ENCODE data around the gene GP9. TPM values are rescaled to one million over a fixed set of nuclear protein-coding genes. Genes with fewer than 3 reads are reported as not detected.
"Not testable (repeated sequence)": the region's sequence is repeated elsewhere in the genome, so short reads cannot be mapped to it uniquely, and the experiment has no call there.

Gene GP9
- total RNA-seq, 4 donors from 2014 or later: 0.35 TPM; not detected in 3

DNA sequence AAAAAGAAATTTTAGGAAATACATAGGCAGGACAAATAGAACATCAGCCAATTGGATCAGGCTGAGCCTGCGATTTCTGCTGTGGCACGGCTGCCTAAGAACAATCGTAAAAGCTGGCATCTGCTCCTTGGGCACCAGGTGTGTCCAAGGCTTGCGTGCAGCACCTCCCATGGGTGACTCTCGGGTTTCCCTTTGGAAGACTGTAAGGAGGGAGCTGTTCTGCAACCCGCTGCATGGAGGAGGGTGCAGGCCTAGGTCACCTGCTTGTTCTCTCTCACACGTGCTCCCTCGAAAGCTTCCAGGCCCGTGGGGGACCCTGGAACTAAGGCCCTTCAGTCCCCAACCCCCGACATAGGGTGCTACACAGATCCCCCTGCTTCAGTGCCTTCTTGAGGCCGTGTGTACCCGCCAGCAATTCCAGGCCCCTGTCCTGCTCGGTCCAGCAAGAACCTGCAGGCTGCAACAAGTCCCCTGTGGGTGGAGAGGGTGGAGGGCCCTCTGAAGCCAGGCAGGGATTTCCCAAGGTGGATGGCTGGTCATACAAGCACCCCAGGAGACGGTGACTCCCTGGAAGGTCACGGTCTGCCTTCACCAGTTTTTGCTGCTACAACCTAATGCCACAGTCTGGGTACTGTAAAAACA, 3.4 kb downstream of the GP9 start:
- intact Hi-C loops (cut with DNase I; ENCODE audit: low total_unique reads): no loop called here
- no peak for TF ChIP-seq POLR2A (IDR thresholded peaks at IDR 0.05)
- TF ChIP-seq, protein P1, sequence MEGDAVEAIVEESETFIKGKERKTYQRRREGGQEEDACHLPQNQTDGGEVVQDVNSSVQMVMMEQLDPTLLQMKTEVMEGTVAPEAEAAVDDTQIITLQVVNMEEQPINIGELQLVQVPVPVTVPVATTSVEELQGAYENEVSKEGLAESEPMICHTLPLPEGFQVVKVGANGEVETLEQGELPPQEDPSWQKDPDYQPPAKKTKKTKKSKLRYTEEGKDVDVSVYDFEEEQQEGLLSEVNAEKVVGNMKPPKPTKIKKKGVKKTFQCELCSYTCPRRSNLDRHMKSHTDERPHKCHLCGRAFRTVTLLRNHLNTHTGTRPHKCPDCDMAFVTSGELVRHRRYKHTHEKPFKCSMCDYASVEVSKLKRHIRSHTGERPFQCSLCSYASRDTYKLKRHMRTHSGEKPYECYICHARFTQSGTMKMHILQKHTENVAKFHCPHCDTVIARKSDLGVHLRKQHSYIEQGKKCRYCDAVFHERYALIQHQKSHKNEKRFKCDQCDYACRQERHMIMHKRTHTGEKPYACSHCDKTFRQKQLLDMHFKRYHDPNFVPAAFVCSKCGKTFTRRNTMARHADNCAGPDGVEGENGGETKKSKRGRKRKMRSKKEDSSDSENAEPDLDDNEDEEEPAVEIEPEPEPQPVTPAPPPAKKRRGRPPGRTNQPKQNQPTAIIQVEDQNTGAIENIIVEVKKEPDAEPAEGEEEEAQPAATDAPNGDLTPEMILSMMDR (IDR thresholded peaks at IDR 0.05): no peak
- DNase-seq: no peak
- H3K36me3 ChIP-seq: no peaks in the 10 kb centered on the region
- no peaks in the 10 kb centered on the region for H3K9me3 ChIP-seq
- no peak overlapping the region for H3K27ac ChIP-seq
- no peaks in the 10 kb centered on the region for H3K4me1 ChIP-seq
- no peak overlapping the region for H3K4me3 ChIP-seq
- H3K27me3 ChIP-seq: no peaks in the 10 kb centered on the region

DNA sequence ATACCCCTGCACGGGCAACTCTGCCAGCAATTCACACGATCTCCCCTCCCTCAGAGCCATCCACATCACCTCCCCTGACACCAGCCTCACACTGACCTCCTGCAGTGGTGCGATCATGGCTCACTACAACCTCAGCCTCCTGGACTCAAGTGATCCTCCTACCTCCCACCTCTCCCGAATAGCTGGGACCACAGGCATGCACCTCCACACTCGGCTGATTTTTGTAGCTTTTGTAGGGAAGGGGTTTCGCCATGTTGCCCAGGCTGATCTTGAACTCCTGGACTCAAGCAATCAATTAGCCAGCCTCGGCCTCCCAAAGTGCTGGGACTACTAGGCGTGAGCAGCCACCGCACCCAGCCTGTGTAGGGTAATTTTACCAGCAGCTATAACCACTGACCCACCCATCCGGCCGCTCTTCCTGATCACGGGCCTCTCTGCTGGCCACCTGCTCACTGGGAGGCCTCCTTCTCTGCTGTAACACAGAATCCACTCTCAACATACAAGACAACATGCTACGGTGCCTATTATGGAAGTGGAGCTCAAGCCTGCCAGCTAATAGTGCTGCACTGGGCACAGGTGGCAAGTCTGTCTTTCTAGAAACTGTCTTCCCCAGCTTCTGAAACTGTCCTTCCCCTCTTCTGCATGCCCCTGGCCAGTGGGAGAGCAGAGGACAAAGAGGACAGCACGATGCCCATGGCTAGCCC, 4.6 kb downstream of the GP9 start:
- no peak overlapping the region for H3K4me3 ChIP-seq
- H3K27ac ChIP-seq: no peak overlapping the region
- TF ChIP-seq POLR2A (IDR thresholded peaks at IDR 0.05): no peak
- TF ChIP-seq, protein P1 (IDR thresholded peaks at IDR 0.05): no peak
- H3K27me3 ChIP-seq: no peaks in the 10 kb centered on the region
- intact Hi-C loops (cut with DNase I; ENCODE audit: low total_unique reads): no loop called here
- no peaks in the 10 kb centered on the region for H3K9me3 ChIP-seq
- DNase-seq: no peak
- H3K4me1 ChIP-seq: no peaks in the 10 kb centered on the region
- no peaks in the 10 kb centered on the region for H3K36me3 ChIP-seq

DNA sequence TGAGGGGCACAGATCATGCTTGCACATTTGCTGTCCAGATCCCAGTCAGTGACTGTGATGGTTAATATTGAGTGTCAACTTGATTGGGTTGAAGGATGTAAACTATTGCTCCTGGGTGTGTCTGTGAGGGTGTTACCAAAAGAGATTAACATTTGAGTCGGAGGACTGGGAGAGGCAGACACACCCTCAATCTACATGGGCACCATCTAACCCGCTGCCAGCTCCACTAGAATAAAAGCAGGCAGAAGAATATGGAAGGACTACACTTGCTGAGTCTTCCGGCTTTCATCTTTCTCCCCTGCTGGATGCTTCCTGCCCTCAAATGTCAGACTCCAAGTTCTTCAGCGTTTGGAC, 5.1 kb downstream of the GP9 start:
- DNase-seq: no peak
- no peak overlapping the region for H3K4me3 ChIP-seq
- intact Hi-C loops (cut with DNase I; ENCODE audit: low total_unique reads): no loop called here
- no peak overlapping the region for H3K27ac ChIP-seq
- no peaks in the 10 kb centered on the region for H3K9me3 ChIP-seq
- no peak for TF ChIP-seq POLR2A (IDR thresholded peaks at IDR 0.05)
- H3K27me3 ChIP-seq: no peaks in the 10 kb centered on the region
- no peaks in the 10 kb centered on the region for H3K36me3 ChIP-seq
- no peaks in the 10 kb centered on the region for H3K4me1 ChIP-seq

DNA sequence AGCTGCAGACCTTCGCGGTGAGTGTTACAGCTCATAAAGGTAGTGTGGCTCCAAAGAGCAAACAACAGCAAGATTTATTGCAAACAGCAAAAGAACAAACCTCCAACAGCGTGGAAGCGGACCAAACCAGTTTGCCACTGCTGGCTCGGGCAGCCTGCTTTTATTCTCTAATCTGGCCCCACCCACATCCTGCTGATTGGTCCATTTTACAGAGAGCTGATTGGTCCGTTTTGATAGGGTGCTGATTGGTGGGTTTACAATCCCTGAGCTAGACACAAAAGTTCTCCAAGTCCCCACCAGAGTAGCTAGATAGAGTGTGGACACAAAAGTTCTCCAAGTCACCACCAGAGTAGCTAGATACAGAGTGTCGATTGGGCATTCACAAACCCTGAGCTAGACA, 7.1 kb downstream of the GP9 start:
- H3K4me3 ChIP-seq; H3K9me3 ChIP-seq; H3K27me3 ChIP-seq; DNase-seq; intact Hi-C loops (cut with DNase I; ENCODE audit: low total_unique reads); H3K36me3 ChIP-seq; H3K27ac ChIP-seq; H3K4me1 ChIP-seq: not testable (repeated sequence)

DNA sequence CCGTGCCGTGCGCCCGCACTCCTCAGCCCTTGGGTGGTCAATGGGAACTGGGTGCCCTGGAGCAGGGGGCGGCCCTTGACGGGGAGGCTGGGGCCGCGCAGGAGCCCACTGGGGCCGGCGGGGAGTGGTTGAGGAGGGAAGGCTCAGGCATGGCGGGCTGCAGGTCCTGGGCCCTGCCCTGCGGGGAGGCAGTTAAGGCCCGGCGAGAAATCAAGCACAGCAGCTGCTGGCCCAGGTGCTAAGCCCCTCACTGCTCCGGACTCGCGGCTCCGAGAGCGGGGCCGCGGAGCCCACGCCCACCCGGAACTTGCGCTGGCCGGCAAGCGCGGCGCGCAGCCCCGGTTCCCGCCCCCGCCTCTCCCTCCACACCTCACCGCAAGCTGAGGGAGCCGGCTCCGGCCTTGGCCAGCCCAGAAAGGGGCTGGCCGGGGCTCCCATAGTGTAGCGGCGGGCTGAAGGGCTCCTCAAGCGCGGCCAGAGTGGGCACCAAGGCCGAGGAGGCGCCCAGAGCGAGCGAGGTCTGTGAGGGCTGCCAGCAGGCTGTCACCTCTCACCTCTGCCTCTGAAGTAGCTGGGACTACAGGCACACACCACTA, 7.8 kb downstream of the GP9 start:
- H3K27ac ChIP-seq: peak overlapping the region in 1 of 2 donors; percentile 51
- peak overlapping the region; percentile 25 to 27 for H3K4me3 ChIP-seq
- no peak for DNase-seq

DNA sequence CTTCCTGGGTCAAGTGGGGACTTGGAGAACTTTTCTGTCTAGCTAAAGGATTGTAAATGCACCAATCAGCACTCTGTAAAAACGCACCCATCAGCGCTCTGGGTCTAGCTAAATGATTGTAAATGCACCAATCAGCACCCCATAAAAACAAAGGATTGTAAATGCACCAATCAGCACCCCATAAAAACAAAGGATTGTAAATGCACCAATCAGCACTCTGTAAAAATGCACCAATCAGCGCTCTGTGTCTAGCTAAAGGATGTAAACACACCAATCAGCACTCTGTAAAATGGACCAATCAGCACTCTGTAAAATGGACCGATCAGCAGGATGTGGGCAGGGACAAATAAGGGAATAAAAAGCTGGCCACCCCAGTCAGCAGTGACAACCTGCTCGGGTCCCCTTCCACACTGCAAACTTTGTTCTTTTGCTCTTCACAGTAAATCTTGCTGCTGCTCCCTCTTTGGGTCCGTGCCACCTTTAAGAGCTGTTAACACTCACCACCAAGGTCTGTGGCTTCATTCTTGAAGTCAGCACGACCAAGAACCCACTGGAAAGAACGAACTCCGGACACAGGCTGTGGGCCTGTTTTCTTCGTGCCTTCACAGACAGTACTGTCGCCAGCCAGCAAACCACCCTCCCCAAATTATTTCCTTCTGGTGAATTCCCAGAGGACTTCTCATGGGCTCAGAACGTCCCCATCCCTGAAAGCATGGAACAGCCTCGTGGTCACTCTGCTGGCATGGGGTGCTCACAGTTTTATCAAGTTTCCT, 8.9 kb downstream of the GP9 start:
- H3K4me1 ChIP-seq; H3K4me3 ChIP-seq; H3K27me3 ChIP-seq; H3K27ac ChIP-seq; intact Hi-C loops (cut with DNase I; ENCODE audit: low total_unique reads); DNase-seq; H3K36me3 ChIP-seq; H3K9me3 ChIP-seq: not testable (repeated sequence)

More for the DNA sequence above, 7.8 kb downstream of the GP9 start:
- H3K9me3 ChIP-seq: no peaks in the 10 kb centered on the region
- no peaks in the 10 kb centered on the region for H3K4me1 ChIP-seq
- no peaks in the 10 kb centered on the region for H3K36me3 ChIP-seq
- no peaks in the 10 kb centered on the region for H3K27me3 ChIP-seq
- intact Hi-C loops (cut with DNase I; ENCODE audit: low total_unique reads): no loop called here
- no peak for TF ChIP-seq POLR2A (IDR thresholded peaks at IDR 0.05)
- TF ChIP-seq, protein P1 (IDR thresholded peaks at IDR 0.05): no peak
